ENCODE results near the gene VAC14.

VAC14 gene

DNA sequence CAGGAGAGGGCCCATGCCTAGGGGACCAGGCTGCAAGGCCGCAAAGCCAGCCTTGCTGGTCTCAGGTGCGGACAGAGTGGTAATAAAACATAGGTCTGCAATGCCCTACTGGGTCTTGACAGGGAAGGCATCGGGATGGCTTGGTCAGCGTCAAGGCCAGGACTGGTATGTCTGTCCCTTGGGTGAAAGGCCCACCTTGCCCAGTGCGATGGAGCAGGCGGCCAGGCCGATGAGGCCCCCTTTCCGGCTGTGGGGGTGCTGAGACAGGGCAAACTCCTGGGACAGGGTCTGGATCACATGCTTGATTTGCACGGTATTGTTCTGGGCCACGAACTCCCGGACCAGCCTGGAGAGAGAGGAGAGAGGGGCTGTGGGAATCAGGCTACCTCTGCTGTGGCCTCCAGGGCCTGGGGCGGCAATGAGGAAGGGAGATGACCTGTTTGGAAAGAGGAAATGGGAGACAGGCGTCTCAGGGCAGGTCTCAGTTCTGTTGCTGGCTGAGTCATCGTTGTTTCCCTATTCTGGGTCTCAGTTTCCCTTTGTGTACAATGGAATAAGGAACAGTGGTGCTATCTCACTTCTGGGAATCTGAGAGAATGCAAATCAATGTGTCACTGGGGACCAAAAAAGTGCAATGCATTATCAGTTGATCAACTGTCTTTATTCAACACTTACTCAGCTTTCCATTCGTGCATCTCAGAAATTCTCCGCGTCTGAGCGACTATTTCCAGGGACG lies 14.8 kb downstream of the VAC14 start:
- no peak for DNase-seq

- no peak for DNase-seq
Observed at GRCh38 chr16:70784692-70785555, 16.0 kb downstream of the VAC14 start.

GRCh38 chr16:70782237-70782636 lies 18.7 kb downstream of the VAC14 start:
- DNase-seq = no peak

- no peak for DNase-seq
Observed at GRCh38 chr16:70781800-70782199, 19.2 kb downstream of the VAC14 start.

DNA sequence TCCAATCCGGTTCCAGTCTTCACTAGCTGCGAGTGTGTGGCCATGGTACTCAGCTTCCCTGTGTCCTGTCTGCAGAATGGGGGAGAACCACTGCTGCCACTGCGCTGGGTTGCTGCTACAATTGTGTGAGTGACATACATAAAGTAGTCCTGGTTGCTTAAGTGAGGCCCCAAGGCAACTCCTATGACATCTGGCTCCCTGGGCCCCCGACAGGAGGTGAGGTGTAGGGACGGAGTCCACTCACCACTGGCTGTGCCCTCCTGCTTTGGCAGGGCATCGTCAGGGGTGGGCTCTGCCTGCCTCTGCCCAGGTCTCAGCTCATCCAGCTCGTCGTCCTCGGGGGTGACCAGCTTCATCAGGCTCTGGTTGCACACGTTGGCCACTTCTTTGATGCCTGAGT lies 20.4 kb downstream of the VAC14 start:
- no peak for DNase-seq

GRCh38 chr16:70779361-70779760 lies 21.6 kb downstream of the VAC14 start:
- DNase-seq = no peak

- DNase-seq = no peak
Observed at GRCh38 chr16:70778901-70779309, 22.1 kb downstream of the VAC14 start.

DNA sequence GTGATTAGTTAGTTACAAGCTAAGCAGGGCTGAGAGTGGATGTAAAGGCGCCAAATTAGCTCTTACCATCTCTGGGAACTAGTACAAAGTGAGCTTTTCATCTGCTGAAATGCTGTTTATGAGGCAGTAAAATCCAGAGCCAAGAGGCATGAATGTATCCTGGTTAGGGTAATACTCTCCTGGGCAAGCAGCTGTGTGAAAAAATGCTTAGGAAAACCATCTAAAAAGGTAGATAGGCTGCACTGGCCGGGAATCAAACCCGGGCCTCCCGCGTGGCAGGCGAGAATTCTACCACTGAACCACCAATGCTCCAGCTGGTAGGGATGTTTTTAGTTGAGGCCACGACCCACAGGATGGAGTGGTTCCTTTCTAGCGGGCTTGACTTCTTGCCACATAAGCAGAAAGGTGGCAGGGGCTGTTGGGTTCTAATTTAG lies 23.0 kb downstream of the VAC14 start:
- DNase-seq = no peak

GRCh38 chr16:70777496-70777895 lies 23.5 kb downstream of the VAC14 start:
- DNase-seq = no peak

- no peak for DNase-seq
Observed at GRCh38 chr16:70775399-70775798, 25.6 kb downstream of the VAC14 start.

DNA sequence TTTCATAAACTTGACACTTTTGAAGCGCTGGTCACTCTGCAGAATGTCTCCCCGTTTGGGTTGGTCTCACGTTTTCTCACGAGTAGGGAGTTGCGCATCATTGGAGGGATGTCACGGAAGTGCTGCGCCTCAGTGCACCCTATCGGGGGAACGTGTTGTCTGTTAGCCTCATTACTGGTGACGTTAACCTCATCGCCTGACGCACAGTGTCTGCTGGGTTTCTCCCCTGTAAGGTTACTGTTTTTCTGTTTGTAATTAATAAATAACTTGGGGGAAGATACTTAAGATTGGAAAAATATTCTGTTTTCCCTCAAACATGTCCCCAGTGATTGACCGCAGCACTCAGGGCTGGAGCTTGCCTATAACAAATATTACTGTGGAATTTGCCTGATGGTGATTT lies 26.7 kb downstream of the VAC14 start:
- no peak for DNase-seq

GRCh38 chr16:70772493-70772892 lies 28.5 kb downstream of the VAC14 start:
- no peak for DNase-seq

DNA sequence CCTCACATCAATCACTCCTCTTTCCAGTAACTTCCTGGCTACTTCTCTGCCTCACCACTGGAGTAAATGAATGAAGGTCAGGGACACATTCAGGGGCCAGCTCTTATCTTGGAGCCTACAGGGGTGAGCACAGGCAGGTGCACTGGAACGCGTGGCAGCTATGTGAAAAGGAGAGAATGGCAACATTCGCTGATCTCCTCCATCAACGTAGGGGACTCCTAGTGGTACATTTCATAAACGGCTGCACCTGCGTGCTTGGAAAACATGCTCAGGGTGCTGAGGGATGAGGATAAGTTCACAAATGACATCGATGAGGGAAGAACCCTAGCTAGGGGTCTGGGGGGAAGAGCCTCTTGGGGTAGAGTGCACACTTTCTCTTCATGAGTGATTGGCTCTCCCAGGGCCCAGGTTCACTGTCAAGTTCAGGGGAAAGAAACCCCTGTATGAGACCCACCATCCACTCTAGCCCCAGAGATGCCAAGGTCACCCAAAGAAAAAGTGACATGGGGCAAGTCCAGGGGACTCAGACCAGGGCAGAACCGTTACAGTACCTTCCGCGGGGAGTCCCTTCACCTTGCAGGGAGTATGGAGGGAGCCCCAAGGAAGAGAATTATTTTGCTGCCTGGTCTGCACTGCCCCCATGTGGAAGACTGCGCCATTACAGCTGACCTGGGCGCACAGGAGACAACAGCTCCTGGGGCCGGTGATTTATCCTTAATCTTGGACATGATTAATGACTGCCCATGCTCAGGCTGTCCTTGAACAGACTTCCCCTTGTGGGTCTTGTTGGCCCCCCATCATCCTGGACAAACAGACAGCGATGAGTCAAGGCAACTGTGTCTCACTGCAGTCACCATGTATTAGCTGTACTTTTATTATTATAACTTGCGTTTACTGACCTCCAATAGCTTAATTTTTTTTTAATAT lies 30.1 kb downstream of the VAC14 start:
- DNase-seq = peak; percentile 15

- DNase-seq = no peak
Observed at GRCh38 chr16:70770291-70770625, 30.7 kb downstream of the VAC14 start.

DNA sequence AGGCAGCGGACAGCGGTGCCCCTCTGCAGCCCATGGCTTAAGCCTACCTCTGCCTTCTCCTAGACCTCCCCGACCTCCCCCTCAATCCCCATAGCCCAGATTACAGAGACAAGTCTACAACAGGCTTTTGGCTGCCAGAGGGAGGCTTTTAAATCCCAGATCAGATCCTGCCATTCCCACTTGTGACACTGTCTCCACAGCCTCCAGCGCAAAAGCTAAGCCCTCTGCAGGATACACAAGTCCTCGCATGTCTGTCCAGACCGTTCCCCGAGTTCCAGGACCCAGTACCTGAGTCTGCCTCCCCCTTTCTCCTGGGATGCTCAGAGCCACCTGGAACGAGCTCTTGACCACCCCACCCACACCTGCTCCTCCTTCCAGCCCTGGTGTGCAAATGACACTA lies 31.2 kb downstream of the VAC14 start:
- DNase-seq = no peak

- DNase-seq = no peak
Observed at GRCh38 chr16:70769131-70769530, 31.8 kb downstream of the VAC14 start.

GRCh38 chr16:70768203-70768580 lies 32.8 kb downstream of the VAC14 start:
- no peak for DNase-seq

DNA sequence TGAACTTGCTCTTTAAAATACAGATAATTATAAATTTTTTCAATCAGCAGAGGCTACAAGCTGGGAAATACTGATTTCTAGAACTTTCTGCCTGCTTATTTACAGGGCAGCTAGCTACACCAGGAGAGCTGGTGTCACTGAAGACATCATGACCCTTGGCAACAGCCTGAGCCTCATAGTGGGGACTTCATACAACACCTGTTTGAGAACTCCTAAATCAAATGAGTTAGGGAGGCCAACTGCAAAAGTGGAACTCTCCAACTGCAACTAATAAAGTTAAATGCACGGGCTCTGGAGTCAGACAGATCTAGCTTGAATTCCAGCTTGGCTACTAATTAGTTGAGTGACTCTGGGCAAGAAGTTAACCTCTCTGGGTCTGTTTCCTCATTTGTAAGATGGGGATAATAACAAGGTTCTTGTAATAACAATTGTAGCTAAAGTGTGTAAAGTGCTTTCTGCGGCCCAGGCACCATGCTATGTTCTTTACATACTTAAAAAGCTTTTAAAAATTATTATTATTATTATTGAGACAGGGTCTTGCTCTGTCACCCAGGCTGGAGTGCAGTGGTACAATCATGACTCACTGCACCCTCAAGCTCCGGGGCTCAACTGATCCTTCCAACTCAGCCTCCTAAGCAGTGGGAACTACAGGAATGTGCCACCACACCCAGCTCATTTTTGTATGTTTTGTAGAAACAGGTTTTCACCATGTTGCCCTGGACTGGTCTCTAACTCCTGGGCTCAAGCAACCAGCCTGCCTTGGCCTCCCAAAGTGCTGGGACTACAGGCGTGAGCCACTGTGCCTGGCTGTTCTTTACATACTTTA lies 33.4 kb downstream of the VAC14 start:
- no peak for DNase-seq

DNA sequence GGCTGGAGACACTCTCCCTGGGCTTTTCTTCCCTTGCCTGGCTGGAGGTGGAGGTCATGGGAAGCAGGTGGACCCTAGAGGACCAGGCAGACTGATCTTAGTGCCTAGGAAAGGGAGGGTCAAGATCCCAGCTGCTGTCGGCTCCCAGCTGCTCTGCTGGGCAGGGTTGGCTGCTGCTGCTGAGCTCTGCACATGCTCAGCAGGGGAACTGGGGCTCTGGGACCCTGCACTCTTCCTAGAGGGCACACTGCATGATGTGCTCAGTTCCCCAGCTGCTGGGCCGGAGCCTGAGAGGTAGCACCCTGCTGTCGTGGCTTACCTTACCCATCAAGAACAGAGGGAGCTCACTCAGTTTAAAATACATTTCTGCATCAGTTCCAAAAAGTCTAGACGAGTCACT lies 34.3 kb downstream of the VAC14 start:
- DNase-seq = no peak

GRCh38 chr16:70766176-70766575 lies 34.8 kb downstream of the VAC14 start:
- no peak for DNase-seq

DNA sequence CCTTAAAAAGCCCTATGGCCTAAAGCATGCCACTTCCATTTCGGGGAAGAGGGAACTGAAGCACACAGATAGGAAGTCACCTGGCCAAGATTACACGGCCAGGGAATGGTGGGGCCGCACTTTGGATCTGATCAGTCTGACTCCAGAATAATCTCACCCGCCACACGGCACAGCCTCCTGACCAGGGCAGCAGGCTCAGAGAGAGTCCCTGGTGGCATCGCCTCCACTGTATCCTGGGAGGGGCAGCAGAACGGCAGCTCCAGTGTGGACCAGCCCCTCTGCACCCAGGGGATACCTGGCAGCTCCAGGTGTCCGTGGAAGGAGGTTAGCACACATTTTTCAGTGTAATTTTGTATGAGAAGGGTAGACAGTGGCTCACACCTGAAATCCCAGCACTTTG lies 35.5 kb downstream of the VAC14 start:
- no peak for DNase-seq

- DNase-seq = no peak
Observed at GRCh38 chr16:70764632-70765031, 36.3 kb downstream of the VAC14 start.

Data from central memory CD4-positive, alpha-beta T cell (primary cell).